ENCODE measurements around the gene KIFAP3.

The KIFAP3 gene

DNA sequence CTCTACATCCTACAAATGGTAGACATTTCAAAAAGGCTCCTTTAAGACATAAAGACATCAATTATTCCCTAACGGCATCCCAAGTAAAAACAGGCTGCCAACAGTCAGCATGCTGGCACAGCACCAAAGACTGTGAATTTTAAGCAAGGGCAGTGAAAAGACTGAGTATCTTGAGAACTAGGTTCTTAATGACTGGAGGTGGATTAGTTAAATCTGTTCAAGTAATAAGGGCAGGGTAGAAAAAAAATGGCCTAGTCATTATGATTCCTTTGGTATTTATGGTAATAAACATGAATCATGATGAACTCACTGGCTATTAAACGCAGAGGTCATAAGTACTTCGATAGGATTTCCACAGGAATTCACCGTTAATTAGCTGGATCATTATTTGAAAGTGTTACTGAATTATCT is 75.2 kb downstream of the KIFAP3 start:
- no peak overlapping the region for H3K27ac ChIP-seq
- no peak for TF ChIP-seq ZFX (IDR thresholded peaks at IDR 0.05)
- TF ChIP-seq CTCF (conservative IDR thresholded peaks at IDR 0.05): no peak

- H3K27ac ChIP-seq: no peak overlapping the region
- TF ChIP-seq ZFX (IDR thresholded peaks at IDR 0.05) (no peak), CTCF (conservative IDR thresholded peaks at IDR 0.05) (no peak)
Measured at GRCh38 chr1:169995993-169996392, 78.5 kb downstream of the KIFAP3 start.

- no peak overlapping the region for H3K27ac ChIP-seq
- TF ChIP-seq CTCF (conservative IDR thresholded peaks at IDR 0.05) (no peak), ZFX (IDR thresholded peaks at IDR 0.05) (no peak)
Measured at GRCh38 chr1:169989246-169989645, 85.2 kb downstream of the KIFAP3 start.

GRCh38 chr1:169985757-169986156 is 88.7 kb downstream of the KIFAP3 start:
- TF ChIP-seq CTCF (conservative IDR thresholded peaks at IDR 0.05) (no peak), ZFX (IDR thresholded peaks at IDR 0.05) (no peak)
- no peak overlapping the region for H3K27ac ChIP-seq

DNA sequence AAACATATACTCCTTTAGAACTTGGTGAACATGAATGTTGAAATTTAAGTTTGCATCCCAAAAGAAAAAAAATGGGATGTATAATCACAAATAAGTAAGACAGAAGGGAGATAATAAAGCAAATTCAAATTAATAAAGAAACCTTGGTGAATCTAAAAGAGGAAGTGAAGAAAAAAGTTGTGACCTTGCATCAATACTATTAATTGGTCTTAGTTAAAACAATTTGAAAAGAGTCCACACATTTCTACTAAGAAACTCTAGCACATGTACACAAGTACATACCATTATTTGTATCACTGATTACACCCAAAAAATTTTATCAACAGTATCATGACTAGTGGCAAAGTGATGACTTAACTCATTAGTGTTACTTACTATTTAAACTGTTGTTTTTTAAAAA is 100.4 kb downstream of the KIFAP3 start:
- TF ChIP-seq CTCF (conservative IDR thresholded peaks at IDR 0.05): no peak
- no peak for TF ChIP-seq ZFX (IDR thresholded peaks at IDR 0.05)
- H3K27ac ChIP-seq: no peak overlapping the region

DNA sequence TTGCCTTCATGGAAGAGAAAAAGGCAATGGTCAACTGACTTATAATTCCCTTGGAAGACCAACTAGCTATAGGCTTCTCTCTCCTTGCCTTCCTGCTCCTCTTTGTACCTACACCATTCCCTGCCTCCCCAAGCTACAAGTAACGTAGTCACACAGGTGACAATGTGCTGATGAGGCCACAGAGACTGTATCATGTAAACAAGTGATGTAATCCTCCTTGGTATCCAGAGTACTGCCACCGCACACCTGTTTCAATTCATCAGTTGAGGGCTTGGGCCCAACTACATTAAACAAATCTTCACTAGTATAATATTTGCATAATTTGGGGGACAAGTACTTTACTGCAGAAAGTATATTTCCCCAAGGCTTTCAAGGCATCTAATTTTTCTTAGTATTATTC is 104.4 kb downstream of the KIFAP3 start:
- no peak for TF ChIP-seq CTCF (conservative IDR thresholded peaks at IDR 0.05)
- TF ChIP-seq ZFX (IDR thresholded peaks at IDR 0.05): no peak
- H3K27ac ChIP-seq: no peak overlapping the region

DNA sequence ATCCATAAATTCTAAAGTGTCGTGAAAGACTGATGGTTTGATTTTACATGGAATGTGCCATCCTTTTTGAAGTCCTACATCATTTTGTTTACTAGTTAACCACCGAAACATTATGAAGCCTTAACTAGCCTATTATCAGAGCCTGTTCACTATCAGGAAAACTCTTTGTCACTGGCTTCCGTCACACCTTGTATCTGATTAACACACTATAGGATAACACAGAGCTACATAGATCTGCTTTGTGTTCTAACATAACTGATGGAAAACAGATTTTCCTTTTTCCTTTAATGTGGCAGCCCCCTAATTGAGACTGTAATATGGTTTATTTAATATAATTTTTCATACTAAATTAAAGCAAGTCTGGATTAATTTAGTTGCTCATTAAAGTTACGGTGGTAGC is 106.3 kb downstream of the KIFAP3 start:
- TF ChIP-seq CTCF (conservative IDR thresholded peaks at IDR 0.05) (no peak), ZFX (IDR thresholded peaks at IDR 0.05) (no peak)
- no peak overlapping the region for H3K27ac ChIP-seq

Measured in C4-2B (cell line).